ENCODE measurements around the gene RNASEL. TPM values are rescaled to one million over a fixed set of nuclear protein-coding genes. Genes with fewer than 3 reads are reported as not detected.

RNASEL gene
- total and polyA plus RNA-seq, 2 donors (not counting 1 experiment from before 2014, with no cell fraction given): 6.1 to 9.6 TPM

DNA sequence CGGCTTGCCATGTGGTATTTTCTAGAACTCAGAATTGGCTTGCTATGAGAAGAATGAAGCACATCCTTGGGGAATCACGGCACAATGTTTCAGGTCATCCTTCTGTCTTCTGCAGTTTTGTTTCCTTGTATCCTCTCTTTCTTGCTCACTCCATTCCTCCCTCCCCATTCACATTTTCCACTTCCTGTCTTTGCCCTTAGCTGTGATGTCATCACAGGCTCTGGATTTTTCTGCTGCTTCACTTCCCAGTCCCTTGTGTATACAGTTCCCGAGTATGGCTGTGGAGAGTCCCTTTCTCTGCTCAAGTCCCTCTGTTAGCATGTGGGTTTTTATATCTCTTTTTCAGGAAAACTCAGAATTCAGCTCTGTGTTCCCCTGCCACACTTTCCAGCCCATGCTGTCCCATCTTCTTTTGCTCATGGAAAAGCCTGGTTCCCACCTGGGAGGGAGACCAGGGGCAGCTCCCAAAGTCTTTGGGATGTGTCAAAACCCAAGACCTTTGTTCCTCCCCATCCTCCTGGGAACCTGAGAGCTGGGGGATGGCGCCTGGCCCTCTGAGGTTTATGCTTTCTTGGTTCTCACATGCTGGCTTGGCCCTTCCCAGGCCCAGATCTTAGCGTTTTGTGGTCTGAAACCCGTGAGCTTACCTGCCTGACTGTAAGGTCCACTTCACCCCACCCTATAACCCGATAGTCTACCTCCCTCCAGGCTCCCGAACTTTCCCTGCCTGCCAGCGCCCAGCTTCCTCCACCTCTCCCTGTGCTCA, 20.0 kb upstream of the RNASEL start:
- peak in 1 of 2 donors; percentile 57 for DNase-seq (ENCODE audit: low read depth in 2 of 2)
- Histone ChIP-seq H3K36me3 (ENCODE audit: control insufficient read depth, insufficient read depth, low read length) (no peaks in the 10 kb centered on the region), H4K20me1 (ENCODE audit: control insufficient read depth, extremely low read depth, insufficient read depth, low read length) (no peaks in the 10 kb centered on the region), H3K4me1 (ENCODE audit: control insufficient read depth, extremely low read depth, insufficient read depth, low read length) (peaks cover 6% of the 10 kb centered on the region), H3K9ac (ENCODE audit: insufficient read depth, low read length) (no peak overlapping the region), H3K9me3 (ENCODE audit: control insufficient read depth, insufficient read depth, low read depth, low read length) (no peaks in the 10 kb centered on the region), H3K4me2 (ENCODE audit: extremely low read depth, insufficient read depth, low read length) (no peak overlapping the region), H3K27me3 (ENCODE audit: control insufficient read depth, insufficient read depth, low read length) (peaks cover 1% of the 10 kb centered on the region), H3K79me2 (ENCODE audit: control insufficient read depth, insufficient read depth, low read length) (no peaks in the 10 kb centered on the region), H3K4me3 (replicated peaks in 1 of 4; ENCODE audit: control extremely low read depth in 1 of 4, insufficient read depth in 1 of 4, low read depth in 3 of 4, low read length in 4 of 4) (no peak overlapping the region), H2AFZ (ENCODE audit: low read length) (peak overlapping the region; percentile 57), H3K27ac (ENCODE audit: insufficient read depth, low read length) (no peak overlapping the region)
- TF ChIP-seq, protein P1, sequence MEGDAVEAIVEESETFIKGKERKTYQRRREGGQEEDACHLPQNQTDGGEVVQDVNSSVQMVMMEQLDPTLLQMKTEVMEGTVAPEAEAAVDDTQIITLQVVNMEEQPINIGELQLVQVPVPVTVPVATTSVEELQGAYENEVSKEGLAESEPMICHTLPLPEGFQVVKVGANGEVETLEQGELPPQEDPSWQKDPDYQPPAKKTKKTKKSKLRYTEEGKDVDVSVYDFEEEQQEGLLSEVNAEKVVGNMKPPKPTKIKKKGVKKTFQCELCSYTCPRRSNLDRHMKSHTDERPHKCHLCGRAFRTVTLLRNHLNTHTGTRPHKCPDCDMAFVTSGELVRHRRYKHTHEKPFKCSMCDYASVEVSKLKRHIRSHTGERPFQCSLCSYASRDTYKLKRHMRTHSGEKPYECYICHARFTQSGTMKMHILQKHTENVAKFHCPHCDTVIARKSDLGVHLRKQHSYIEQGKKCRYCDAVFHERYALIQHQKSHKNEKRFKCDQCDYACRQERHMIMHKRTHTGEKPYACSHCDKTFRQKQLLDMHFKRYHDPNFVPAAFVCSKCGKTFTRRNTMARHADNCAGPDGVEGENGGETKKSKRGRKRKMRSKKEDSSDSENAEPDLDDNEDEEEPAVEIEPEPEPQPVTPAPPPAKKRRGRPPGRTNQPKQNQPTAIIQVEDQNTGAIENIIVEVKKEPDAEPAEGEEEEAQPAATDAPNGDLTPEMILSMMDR (conservative IDR thresholded peaks at IDR 0.05 in 1 of 2, IDR thresholded peaks at IDR 0.05 in 1 of 2; ENCODE audit: low read depth in 1 of 2, low read length in 2 of 2): no peak
- no peak for TF ChIP-seq EZH2 (IDR thresholded peaks at IDR 0.05; ENCODE audit: low read length, missing control alignments)

DNA sequence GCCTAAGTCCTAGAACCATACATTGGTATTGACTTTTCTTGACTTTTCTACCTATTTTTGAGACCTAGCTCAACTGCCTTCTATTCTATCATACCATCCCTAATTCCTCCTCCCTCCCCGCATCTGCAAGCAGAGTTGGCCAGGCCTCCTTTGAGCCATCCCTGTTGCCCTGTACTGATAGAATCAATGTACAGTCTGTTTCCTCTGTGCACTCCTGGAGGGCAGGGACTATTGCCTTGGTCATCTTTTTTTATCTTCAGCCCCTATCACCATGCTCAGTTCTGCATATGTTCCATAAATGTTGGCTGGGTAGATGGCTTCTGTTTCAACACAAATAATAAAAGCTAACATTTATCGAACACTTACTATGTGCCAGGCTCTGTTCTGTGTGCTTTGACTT, 19.2 kb upstream of the RNASEL start:
- no peak for DNase-seq (ENCODE audit: low read depth in 2 of 2)
- Histone ChIP-seq H3K27me3 (ENCODE audit: control insufficient read depth, insufficient read depth, low read length) (peaks cover 3% of the 10 kb centered on the region), H3K36me3 (ENCODE audit: control insufficient read depth, insufficient read depth, low read length) (no peaks in the 10 kb centered on the region), H3K79me2 (ENCODE audit: control insufficient read depth, insufficient read depth, low read length) (no peaks in the 10 kb centered on the region), H3K9me3 (ENCODE audit: control insufficient read depth, insufficient read depth, low read depth, low read length) (no peaks in the 10 kb centered on the region), H3K4me1 (ENCODE audit: control insufficient read depth, extremely low read depth, insufficient read depth, low read length) (peaks cover 6% of the 10 kb centered on the region), H3K27ac (ENCODE audit: insufficient read depth, low read length) (no peak overlapping the region), H3K4me3 (replicated peaks in 1 of 4; ENCODE audit: control extremely low read depth in 1 of 4, insufficient read depth in 1 of 4, low read depth in 3 of 4, low read length in 4 of 4) (no peak overlapping the region), H4K20me1 (ENCODE audit: control insufficient read depth, extremely low read depth, insufficient read depth, low read length) (no peaks in the 10 kb centered on the region), H3K4me2 (ENCODE audit: extremely low read depth, insufficient read depth, low read length) (no peak overlapping the region), H2AFZ (ENCODE audit: low read length) (no peak overlapping the region), H3K9ac (ENCODE audit: insufficient read depth, low read length) (no peak overlapping the region)
- no peak for TF ChIP-seq EZH2 (IDR thresholded peaks at IDR 0.05; ENCODE audit: low read length, missing control alignments)
- TF ChIP-seq, protein P1 (conservative IDR thresholded peaks at IDR 0.05 in 1 of 2, IDR thresholded peaks at IDR 0.05 in 1 of 2; ENCODE audit: low read depth in 1 of 2, low read length in 2 of 2): no peak

DNA sequence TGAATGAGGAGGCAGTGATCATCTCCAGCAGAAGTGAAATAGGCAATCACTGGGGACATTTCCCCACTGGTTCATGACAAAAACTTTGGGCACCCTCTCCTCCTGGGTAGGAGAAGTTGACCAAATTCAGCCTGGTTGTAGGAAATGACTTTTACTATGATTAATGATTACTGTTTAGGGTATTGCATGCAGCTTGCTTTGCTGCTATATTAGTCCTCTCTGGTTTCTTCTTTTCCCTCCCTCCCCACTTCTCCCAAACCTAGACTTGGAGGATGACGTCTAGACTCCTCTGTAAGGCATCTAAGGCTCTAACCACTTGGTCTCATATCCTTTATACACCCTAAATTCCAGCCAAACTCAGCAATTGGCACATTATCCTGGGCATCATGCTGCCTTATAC, 18.5 kb upstream of the RNASEL start:
- Histone ChIP-seq H3K27me3 (ENCODE audit: control insufficient read depth, insufficient read depth, low read length) (peaks cover 7% of the 10 kb centered on the region), H3K36me3 (ENCODE audit: control insufficient read depth, insufficient read depth, low read length) (no peaks in the 10 kb centered on the region), H3K9ac (ENCODE audit: insufficient read depth, low read length) (no peak overlapping the region), H3K4me1 (ENCODE audit: control insufficient read depth, extremely low read depth, insufficient read depth, low read length) (peaks cover 6% of the 10 kb centered on the region), H3K27ac (ENCODE audit: insufficient read depth, low read length) (no peak overlapping the region), H3K79me2 (ENCODE audit: control insufficient read depth, insufficient read depth, low read length) (no peaks in the 10 kb centered on the region), H3K4me3 (replicated peaks in 1 of 4; ENCODE audit: control extremely low read depth in 1 of 4, insufficient read depth in 1 of 4, low read depth in 3 of 4, low read length in 4 of 4) (no peak overlapping the region), H2AFZ (ENCODE audit: low read length) (no peak overlapping the region), H3K4me2 (ENCODE audit: extremely low read depth, insufficient read depth, low read length) (no peak overlapping the region), H3K9me3 (ENCODE audit: control insufficient read depth, insufficient read depth, low read depth, low read length) (no peaks in the 10 kb centered on the region), H4K20me1 (ENCODE audit: control insufficient read depth, extremely low read depth, insufficient read depth, low read length) (no peaks in the 10 kb centered on the region)
- DNase-seq (ENCODE audit: low read depth in 2 of 2): no peak
- TF ChIP-seq EZH2 (IDR thresholded peaks at IDR 0.05; ENCODE audit: low read length, missing control alignments): no peak
- TF ChIP-seq, protein P1 (conservative IDR thresholded peaks at IDR 0.05 in 1 of 2, IDR thresholded peaks at IDR 0.05 in 1 of 2; ENCODE audit: low read depth in 1 of 2, low read length in 2 of 2): no peak

Data from fibroblast of lung (primary cell).